PC-3 (cell line): ENCODE measurements around the gene YWHAG. TPM values are rescaled to one million over a fixed set of nuclear protein-coding genes. Genes with fewer than 3 reads are reported as not detected.

Experiments used
- ATAC-seq: fragments of 200-7000 bp; cut with Tn5 transposase; 2 replicates; pipeline ENCODE4 v1.9.1; 2020; ENCODE audit warnings: mild to moderate bottlenecking, moderate library complexity
- BruUV-seq: library from RNA; stranded (reverse); fragments of 400-500 nt; replicated peaks from 2 replicates; lab custom pipeline; 2021; lab: Mats Ljungman, UMichigan
- CTCF ChIA-PET: fragments of 300-600 bp; sonication (Branson Sonifier 250); formaldehyde crosslinking; loops from one replicate; lab custom pipeline; 2022; ENCODE audit warnings: antibody characterized with exemption; lab: Charles Lee
- POLR2A ChIA-PET: fragments of 300-600 bp; sonication (Branson Sonifier 250); formaldehyde crosslinking; loops from one replicate; lab custom pipeline; 2022; ENCODE audit warnings: antibody characterized with exemption; ENCODE audit not compliant: unreplicated experiment; lab: Charles Lee
- DNase-seq: peaks from one replicate; pipeline ENCODE4 v3.0.0-alpha.2; 2015
- H2AFZ ChIP-seq: fragments of 300-600 bp; sonication (generic); 2 replicates; pipeline ENCODE4 v1.6.0; 2016; ENCODE audit warnings: antibody characterized with exemption, low read length
- H3F3A ChIP-seq: fragments of 300-600 bp; sonication (generic); one replicate; pipeline ENCODE4 v1.6.0; 2017; ENCODE audit warnings: antibody characterized with exemption, low read length, control low read depth, mild to moderate bottlenecking; ENCODE audit not compliant: unreplicated experiment
- H3K27ac ChIP-seq: fragments of 300-600 bp; sonication (generic); 2 replicates; pipeline ENCODE4 v1.5.1; 2016; ENCODE audit warnings: mild to moderate bottlenecking, low read length
- H3K27me3 ChIP-seq: fragments of 300-600 bp; sonication (generic); 2 replicates; pipeline ENCODE4 v1.6.1; 2016; ENCODE audit warnings: low read length, mixed read lengths
- H3K36me3 ChIP-seq: fragments of 300-600 bp; sonication (generic); 2 replicates; pipeline ENCODE4 v1.6.1; 2016; ENCODE audit warnings: low read depth, mixed run types, low read length, mixed read lengths
- H3K4me1 ChIP-seq: fragments of 300-600 bp; sonication (generic); 2 replicates; pipeline ENCODE4 v1.5.1; 2016; ENCODE audit warnings: low read length; ENCODE audit not compliant: insufficient read depth
- H3K4me2 ChIP-seq: fragments of 300-600 bp; sonication (generic); 2 replicates; pipeline ENCODE4 v1.6.0; 2016; ENCODE audit warnings: low read length
- H3K4me3 ChIP-seq: fragments of 300-600 bp; sonication (generic); 2 replicates; pipeline ENCODE4 v1.5.1; 2016; ENCODE audit warnings: mild to moderate bottlenecking, low read length, mixed read lengths
- H3K79me2 ChIP-seq: fragments of 300-600 bp; sonication (generic); 2 replicates; pipeline ENCODE4 v1.6.1; 2017; ENCODE audit warnings: low read length, mixed read lengths
- H3K9ac ChIP-seq: fragments of 300-600 bp; sonication (generic); 2 replicates; pipeline ENCODE4 v1.6.0; 2016; ENCODE audit warnings: mild to moderate bottlenecking, low read length
- H3K9me2 ChIP-seq: fragments of 300-600 bp; sonication (generic); replicated peaks from 2 replicates; pipeline ENCODE4 v1.6.1; 2016; ENCODE audit warnings: mixed run types, low read length, mixed read lengths
- H3K9me3 ChIP-seq: fragments of 300-600 bp; sonication (generic); 2 replicates; pipeline ENCODE4 v1.6.1; 2016; ENCODE audit warnings: low read length, mixed read lengths
- H4K20me1 ChIP-seq: fragments of 300-600 bp; sonication (generic); 2 replicates; pipeline ENCODE4 v1.6.1; 2016; ENCODE audit warnings: low read length, mixed read lengths
- CTCF ChIP-seq: fragments of 300-600 bp; sonication (generic); conservative IDR thresholded peaks from 2 replicates; pipeline ENCODE4 v1.5.1; 2017; ENCODE audit warnings: antibody characterized with exemption, low read depth, mild to moderate bottlenecking, low read length
- EZH2 ChIP-seq: fragments of 300-600 bp; sonication (generic); IDR thresholded peaks from one replicate; pipeline ENCODE4 v1.6.1; 2017; ENCODE audit warnings: antibody characterized with exemption, mild to moderate bottlenecking, low read length; ENCODE audit not compliant: unreplicated experiment
- EZH2phosphoT487 ChIP-seq: fragments of 300-600 bp; sonication (generic); IDR thresholded peaks from 2 replicates; pipeline ENCODE4 v1.6.1; 2018; ENCODE audit warnings: mild to moderate bottlenecking, antibody characterized with exemption, low read length, borderline replicate concordance
- intact Hi-C: fragments of 100-400 bp; cut with micrococcal nuclease; formaldehyde crosslinking; loops from 2 replicates; pipeline ENCODE4 v1.9.0; 2023
- total RNA-seq: library from RNA; depleted of rRNA; stranded (reverse); fragments of >200 nt; gene quantifications from 2 replicates; pipeline ENCODE4 v1.2.3, GENCODE V29; 2014

Gene YWHAG
- total RNA-seq, 1 experiment from 2014 or later = 42.2 TPM

GRCh38 chr7:76352193-76352592, 6.6 kb downstream of the YWHAG start:
- peaks cover 75% of the 10 kb centered on the region for H3K36me3 ChIP-seq
- CTCF ChIA-PET = no interaction called here
- no peak for ATAC-seq
- no peak for DNase-seq
- H3K9me3 ChIP-seq = no peaks in the 10 kb centered on the region
- intact Hi-C loops = no loop called here
- peaks cover 15% of the 10 kb centered on the region for H3K4me1 ChIP-seq
- peaks cover 87% of the 10 kb centered on the region for H4K20me1 ChIP-seq
- no peaks in the 10 kb centered on the region for H3F3A ChIP-seq
- no peak overlapping the region for H3K27ac ChIP-seq
- no TSS peak for BruUV-seq
- H3K9me2 ChIP-seq = no peaks in the 10 kb centered on the region
- peaks cover 100% of the 10 kb centered on the region for H3K79me2 ChIP-seq
- H3K4me3 ChIP-seq = no peak overlapping the region
- H3K9ac ChIP-seq = no peak overlapping the region
- POLR2A ChIA-PET = no interaction called here
- TF ChIP-seq CTCF = no peak
- no peak for TF ChIP-seq EZH2
- TF ChIP-seq EZH2phosphoT487 = no peak
- H3K4me2 ChIP-seq = no peak overlapping the region
- H2AFZ ChIP-seq = no peak overlapping the region
- no peaks in the 10 kb centered on the region for H3K27me3 ChIP-seq

GRCh38 chr7:76351372-76351771, 7.4 kb downstream of the YWHAG start:
- Histone ChIP-seq H3K9ac (no peak overlapping the region), H3F3A (no peaks in the 10 kb centered on the region), H3K9me2 (no peaks in the 10 kb centered on the region), H3K36me3 (peaks cover 75% of the 10 kb centered on the region), H3K4me3 (no peak overlapping the region), H3K79me2 (peaks cover 100% of the 10 kb centered on the region), H3K4me2 (no peak overlapping the region), H2AFZ (no peak overlapping the region), H4K20me1 (peaks cover 87% of the 10 kb centered on the region), H3K27me3 (no peaks in the 10 kb centered on the region), H3K9me3 (no peaks in the 10 kb centered on the region), H3K27ac (no peak overlapping the region), H3K4me1 (peaks cover 7% of the 10 kb centered on the region)
- intact Hi-C loops = no loop called here
- no peak for TF ChIP-seq EZH2
- TF ChIP-seq CTCF = no peak
- no peak for TF ChIP-seq EZH2phosphoT487
- ChIA-PET CTCF (no interaction called here), POLR2A (no interaction called here)
- ATAC-seq = no peak
- no TSS peak for BruUV-seq
- no peak for DNase-seq

- Histone ChIP-seq H3K9me2 (no peaks in the 10 kb centered on the region), H3K9ac (no peak overlapping the region), H3K27me3 (no peaks in the 10 kb centered on the region), H3K9me3 (no peaks in the 10 kb centered on the region), H3K4me1 (no peaks in the 10 kb centered on the region), H3K4me3 (no peak overlapping the region), H4K20me1 (peaks cover 77% of the 10 kb centered on the region), H3K36me3 (peaks cover 71% of the 10 kb centered on the region), H3K79me2 (peaks cover 100% of the 10 kb centered on the region), H2AFZ (no peak overlapping the region), H3K4me2 (no peak overlapping the region), H3K27ac (no peak overlapping the region), H3F3A (no peaks in the 10 kb centered on the region)
- no peak for TF ChIP-seq CTCF
- TF ChIP-seq EZH2 = no peak
- TF ChIP-seq EZH2phosphoT487 = no peak
- DNase-seq (no peak), ATAC-seq (no peak)
- ChIA-PET POLR2A (no interaction called here), CTCF (no interaction called here)
- intact Hi-C loops = no loop called here
- BruUV-seq = no TSS peak
Measured at GRCh38 chr7:76349313-76349885, 9.4 kb downstream of the YWHAG start.
